SK-N-SH (cell line): Measurements from ENCODE around the gene SNRNP200.

Experiments used
- CTCF ChIP-seq: fragments of 200-600 bp; sonication (generic); IDR thresholded peaks from 2 replicates; pipeline ENCODE4 v1.6.1; 2017; ENCODE audit warnings: antibody characterized with exemption, mild to moderate bottlenecking, moderate library complexity
- GABPA ChIP-seq: IDR thresholded peaks from 2 replicates; pipeline ENCODE4 v1.4.0; 2012; ENCODE audit warnings: low read depth, mild to moderate bottlenecking
- IRF3 ChIP-seq: fragments of 150-350 bp; IDR thresholded peaks from 2 replicates; pipeline ENCODE4 v1.6.1; 2016; ENCODE audit warnings: mild to moderate bottlenecking, low read depth, low read length
- MXI1 ChIP-seq: IDR thresholded peaks from 2 replicates; pipeline ENCODE4 v1.6.1; 2012; ENCODE audit warnings: mild to moderate bottlenecking, low read depth, low read length, improper control_type of control experiment
- NFIC ChIP-seq: IDR thresholded peaks from 2 replicates; pipeline ENCODE4 v1.4.0; 2012; ENCODE audit warnings: borderline replicate concordance
- POLR2AphosphoS5 ChIP-seq: IDR thresholded peaks from 2 replicates; pipeline ENCODE4 v1.6.1; 2012; ENCODE audit warnings: low read depth, low read length
- RAD21 ChIP-seq: IDR thresholded peaks from 2 replicates; pipeline ENCODE4 v1.6.1; 2012; ENCODE audit warnings: mild to moderate bottlenecking, low read length
- REST ChIP-seq: IDR thresholded peaks from 2 replicates; pipeline ENCODE4 v1.6.1; 2012; ENCODE audit warnings: mild to moderate bottlenecking, low read depth, low read length, moderate library complexity
- RFX5 ChIP-seq: IDR thresholded peaks from 2 replicates; pipeline ENCODE4 v1.6.1; 2012; ENCODE audit warnings: mild to moderate bottlenecking, improper control_type of control experiment, low read length
- SIN3A ChIP-seq: IDR thresholded peaks from 2 replicates; pipeline ENCODE4 v1.6.1; 2012; ENCODE audit warnings: low read depth, mild to moderate bottlenecking, low read length, moderate library complexity, borderline replicate concordance
- SMC3 ChIP-seq: IDR thresholded peaks from 2 replicates; pipeline ENCODE4 v1.6.1; 2012; ENCODE audit warnings: low read depth, low read length, improper control_type of control experiment
- TAF1 ChIP-seq: IDR thresholded peaks from 2 replicates; pipeline ENCODE4 v1.6.1; 2012; ENCODE audit warnings: low read depth, mild to moderate bottlenecking, low read length, moderate library complexity, borderline replicate concordance

- no peak for TF ChIP-seq IRF3
- TF ChIP-seq MXI1 = no peak
- TF ChIP-seq SMC3 = no peak
- no peak for TF ChIP-seq RAD21
- TF ChIP-seq CTCF = no peak
- no peak for TF ChIP-seq TAF1
- no peak for TF ChIP-seq GABPA
- no peak for TF ChIP-seq SIN3A
- no peak for TF ChIP-seq NFIC
- no peak for TF ChIP-seq RFX5
- no peak for TF ChIP-seq POLR2AphosphoS5
- no peak for TF ChIP-seq REST
Measured at GRCh38 chr2:96323849-96324248, 18.5 kb upstream of the SNRNP200 start.
